ENCODE results near the gene RGCC. TPM values are rescaled to one million over a fixed set of nuclear protein-coding genes. Genes with fewer than 3 reads are reported as not detected.

Gene RGCC
- total RNA-seq, 1 donor = 68.3 TPM

GRCh38 chr13:41460074-41460465, 2.7 kb downstream of the RGCC start:
- peak overlapping the region; percentile 68 for H3K4me3 ChIP-seq (ENCODE audit: low read length)
- H3K27me3 ChIP-seq (ENCODE audit: insufficient read depth, low read length) = peaks cover 12% of the 10 kb centered on the region
- H3K4me1 ChIP-seq (ENCODE audit: insufficient read depth, low read length) = peaks cover 73% of the 10 kb centered on the region
- no peaks in the 10 kb centered on the region for H3K9me3 ChIP-seq (ENCODE audit: low read depth, low read length)

GRCh38 chr13:41460930-41461329, 3.6 kb downstream of the RGCC start:
- Histone ChIP-seq H3K4me3 (ENCODE audit: low read length) (no peak overlapping the region), H3K27me3 (ENCODE audit: insufficient read depth, low read length) (peaks cover 11% of the 10 kb centered on the region), H3K9me3 (ENCODE audit: low read depth, low read length) (no peaks in the 10 kb centered on the region), H3K4me1 (ENCODE audit: insufficient read depth, low read length) (peaks cover 81% of the 10 kb centered on the region)

- H3K4me3 ChIP-seq (ENCODE audit: low read length) = no peak overlapping the region
These were observed 4.3 kb downstream of the RGCC start for GRCh38 chr13:41461527-41462139.

GRCh38 chr13:41462427-41462826, 5.1 kb downstream of the RGCC start:
- no peaks in the 10 kb centered on the region for H3K9me3 ChIP-seq (ENCODE audit: low read depth, low read length)
- H3K27me3 ChIP-seq (ENCODE audit: insufficient read depth, low read length) = no peaks in the 10 kb centered on the region
- peaks cover 82% of the 10 kb centered on the region for H3K4me1 ChIP-seq (ENCODE audit: insufficient read depth, low read length)
- H3K4me3 ChIP-seq (ENCODE audit: low read length) = no peak overlapping the region

More at GRCh38 chr13:41461527-41462139, 4.3 kb downstream of the RGCC start:
- no peaks in the 10 kb centered on the region for H3K9me3 ChIP-seq (ENCODE audit: low read depth, low read length)
- H3K4me1 ChIP-seq (ENCODE audit: insufficient read depth, low read length) = peaks cover 86% of the 10 kb centered on the region
- peaks cover 4% of the 10 kb centered on the region for H3K27me3 ChIP-seq (ENCODE audit: insufficient read depth, low read length)

GRCh38 chr13:41463838-41464602, 6.7 kb downstream of the RGCC start:
- peaks cover 68% of the 10 kb centered on the region for H3K4me1 ChIP-seq (ENCODE audit: insufficient read depth, low read length)
- H3K9me3 ChIP-seq (ENCODE audit: low read depth, low read length) = no peaks in the 10 kb centered on the region
- H3K27me3 ChIP-seq (ENCODE audit: insufficient read depth, low read length) = no peaks in the 10 kb centered on the region
- no peak overlapping the region for H3K4me3 ChIP-seq (ENCODE audit: low read length)

- peaks cover 60% of the 10 kb centered on the region for H3K4me1 ChIP-seq (ENCODE audit: insufficient read depth, low read length)
- no peak overlapping the region for H3K4me3 ChIP-seq (ENCODE audit: low read length)
- no peaks in the 10 kb centered on the region for H3K9me3 ChIP-seq (ENCODE audit: low read depth, low read length)
- H3K27me3 ChIP-seq (ENCODE audit: insufficient read depth, low read length) = no peaks in the 10 kb centered on the region
These were observed 8.0 kb downstream of the RGCC start for GRCh38 chr13:41465241-41465847.

GRCh38 chr13:41465898-41466320, 8.6 kb downstream of the RGCC start:
- Histone ChIP-seq H3K27me3 (ENCODE audit: insufficient read depth, low read length) (no peaks in the 10 kb centered on the region), H3K4me3 (ENCODE audit: low read length) (no peak overlapping the region), H3K9me3 (ENCODE audit: low read depth, low read length) (no peaks in the 10 kb centered on the region), H3K4me1 (ENCODE audit: insufficient read depth, low read length) (peaks cover 54% of the 10 kb centered on the region)

GRCh38 chr13:41467425-41467945, 10.1 kb downstream of the RGCC start:
- no peaks in the 10 kb centered on the region for H3K27me3 ChIP-seq (ENCODE audit: insufficient read depth, low read length)
- H3K9me3 ChIP-seq (ENCODE audit: low read depth, low read length) = no peaks in the 10 kb centered on the region
- no peak overlapping the region for H3K4me3 ChIP-seq (ENCODE audit: low read length)
- H3K4me1 ChIP-seq (ENCODE audit: insufficient read depth, low read length) = peaks cover 41% of the 10 kb centered on the region

GRCh38 chr13:41468631-41469030, 11.3 kb downstream of the RGCC start:
- Histone ChIP-seq H3K27me3 (ENCODE audit: insufficient read depth, low read length) (no peaks in the 10 kb centered on the region), H3K4me1 (ENCODE audit: insufficient read depth, low read length) (peaks cover 31% of the 10 kb centered on the region), H3K9me3 (ENCODE audit: low read depth, low read length) (no peaks in the 10 kb centered on the region), H3K4me3 (ENCODE audit: low read length) (no peak overlapping the region)

- no peaks in the 10 kb centered on the region for H3K9me3 ChIP-seq (ENCODE audit: low read depth, low read length)
- H3K27me3 ChIP-seq (ENCODE audit: insufficient read depth, low read length) = no peaks in the 10 kb centered on the region
- H3K4me3 ChIP-seq (ENCODE audit: low read length) = no peak overlapping the region
- H3K4me1 ChIP-seq (ENCODE audit: insufficient read depth, low read length) = peaks cover 15% of the 10 kb centered on the region
These were observed 12.8 kb downstream of the RGCC start for GRCh38 chr13:41470196-41470595.

- Histone ChIP-seq H3K4me1 (ENCODE audit: insufficient read depth, low read length) (no peaks in the 10 kb centered on the region), H3K4me3 (ENCODE audit: low read length) (no peak overlapping the region), H3K27me3 (ENCODE audit: insufficient read depth, low read length) (no peaks in the 10 kb centered on the region), H3K9me3 (ENCODE audit: low read depth, low read length) (no peaks in the 10 kb centered on the region)
These were observed 14.4 kb downstream of the RGCC start for GRCh38 chr13:41471785-41472184.

- no peak overlapping the region for H3K4me3 ChIP-seq (ENCODE audit: low read length)
- H3K4me1 ChIP-seq (ENCODE audit: insufficient read depth, low read length) = peaks cover 15% of the 10 kb centered on the region
- no peaks in the 10 kb centered on the region for H3K9me3 ChIP-seq (ENCODE audit: low read depth, low read length)
- no peaks in the 10 kb centered on the region for H3K27me3 ChIP-seq (ENCODE audit: insufficient read depth, low read length)
These were observed 29.9 kb downstream of the RGCC start for GRCh38 chr13:41487222-41487621.

- H3K4me3 ChIP-seq (ENCODE audit: low read length) = no peak overlapping the region
- H3K4me1 ChIP-seq (ENCODE audit: insufficient read depth, low read length) = peaks cover 24% of the 10 kb centered on the region
- H3K27me3 ChIP-seq (ENCODE audit: insufficient read depth, low read length) = no peaks in the 10 kb centered on the region
- no peaks in the 10 kb centered on the region for H3K9me3 ChIP-seq (ENCODE audit: low read depth, low read length)
These were observed 30.8 kb downstream of the RGCC start for GRCh38 chr13:41488124-41488523.

- Histone ChIP-seq H3K9me3 (ENCODE audit: low read depth, low read length) (no peaks in the 10 kb centered on the region), H3K4me1 (ENCODE audit: insufficient read depth, low read length) (peaks cover 33% of the 10 kb centered on the region), H3K4me3 (ENCODE audit: low read length) (no peak overlapping the region), H3K27me3 (ENCODE audit: insufficient read depth, low read length) (no peaks in the 10 kb centered on the region)
These were observed 33.1 kb downstream of the RGCC start for GRCh38 chr13:41490371-41491015.

GRCh38 chr13:41491436-41491835, 34.1 kb downstream of the RGCC start:
- H3K4me3 ChIP-seq (ENCODE audit: low read length) = no peak overlapping the region
- peaks cover 33% of the 10 kb centered on the region for H3K4me1 ChIP-seq (ENCODE audit: insufficient read depth, low read length)
- no peaks in the 10 kb centered on the region for H3K9me3 ChIP-seq (ENCODE audit: low read depth, low read length)
- no peaks in the 10 kb centered on the region for H3K27me3 ChIP-seq (ENCODE audit: insufficient read depth, low read length)
